WERI-Rb-1 (cell line): ENCODE data around the gene ZDHHC16.

ENCODE experiments used
- DNase-seq: peaks from one replicate; pipeline ENCODE4 v3.0.0-alpha.2; 2020
- H3K27ac ChIP-seq: fragments of 250-450 bp; sonication (Bioruptor Pico); 2 replicates; pipeline ENCODE4 v1.5.1; 2020; ENCODE audit warnings: mild to moderate bottlenecking, moderate library complexity
- H3K27me3 ChIP-seq: fragments of 250-450 bp; sonication (Bioruptor Pico); 2 replicates; pipeline ENCODE4 v1.5.1; 2021; ENCODE audit warnings: mild to moderate bottlenecking, low read depth, moderate library complexity; ENCODE audit not compliant: insufficient read depth, severe bottlenecking
- H3K36me3 ChIP-seq: fragments of 250-450 bp; sonication (Bioruptor Pico); 2 replicates; pipeline ENCODE4 v1.5.1; 2020; ENCODE audit warnings: mild to moderate bottlenecking, moderate library complexity
- H3K4me3 ChIP-seq: 2 replicates; pipeline ENCODE4 v1.5.1; 2011; ENCODE audit warnings: low read depth, mild to moderate bottlenecking, control low read depth, low read length
- H3K9me3 ChIP-seq: fragments of 250-450 bp; sonication (Bioruptor Pico); 2 replicates; pipeline ENCODE4 v1.5.1; 2021; ENCODE audit warnings: mild to moderate bottlenecking, moderate library complexity; ENCODE audit not compliant: severe bottlenecking
- TF ChIP-seq, protein P1 (sequence below): IDR thresholded peaks from 2 replicates; pipeline ENCODE4 v1.5.1; 2011; ENCODE audit warnings: low read depth, mild to moderate bottlenecking, control low read depth, inconsistent platforms, low read length

The ZDHHC16 gene

DNA sequence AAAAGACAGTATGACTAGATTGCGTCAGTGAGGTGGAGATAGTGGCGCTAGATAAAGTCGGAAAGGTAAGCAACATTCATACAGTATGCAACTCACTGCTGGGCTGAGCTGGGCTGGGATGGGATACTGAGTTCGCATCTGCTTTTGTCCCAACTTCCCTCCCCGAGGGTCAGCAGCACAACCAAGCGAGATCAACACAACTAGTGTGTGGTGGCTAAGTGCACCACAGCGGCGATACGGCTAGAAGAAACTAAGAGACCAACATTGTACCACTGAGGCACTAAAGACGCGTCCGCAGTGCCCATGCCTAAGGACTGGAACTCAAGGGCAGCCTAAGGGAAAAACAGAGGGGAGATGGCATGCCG lies 636 bp upstream of the ZDHHC16 start:
- H3K27me3 ChIP-seq: no peaks in the 10 kb centered on the region
- DNase-seq: no peak
- peak overlapping the region; percentile 60 for H3K4me3 ChIP-seq
- TF ChIP-seq, protein P1, sequence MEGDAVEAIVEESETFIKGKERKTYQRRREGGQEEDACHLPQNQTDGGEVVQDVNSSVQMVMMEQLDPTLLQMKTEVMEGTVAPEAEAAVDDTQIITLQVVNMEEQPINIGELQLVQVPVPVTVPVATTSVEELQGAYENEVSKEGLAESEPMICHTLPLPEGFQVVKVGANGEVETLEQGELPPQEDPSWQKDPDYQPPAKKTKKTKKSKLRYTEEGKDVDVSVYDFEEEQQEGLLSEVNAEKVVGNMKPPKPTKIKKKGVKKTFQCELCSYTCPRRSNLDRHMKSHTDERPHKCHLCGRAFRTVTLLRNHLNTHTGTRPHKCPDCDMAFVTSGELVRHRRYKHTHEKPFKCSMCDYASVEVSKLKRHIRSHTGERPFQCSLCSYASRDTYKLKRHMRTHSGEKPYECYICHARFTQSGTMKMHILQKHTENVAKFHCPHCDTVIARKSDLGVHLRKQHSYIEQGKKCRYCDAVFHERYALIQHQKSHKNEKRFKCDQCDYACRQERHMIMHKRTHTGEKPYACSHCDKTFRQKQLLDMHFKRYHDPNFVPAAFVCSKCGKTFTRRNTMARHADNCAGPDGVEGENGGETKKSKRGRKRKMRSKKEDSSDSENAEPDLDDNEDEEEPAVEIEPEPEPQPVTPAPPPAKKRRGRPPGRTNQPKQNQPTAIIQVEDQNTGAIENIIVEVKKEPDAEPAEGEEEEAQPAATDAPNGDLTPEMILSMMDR: no peak
- peak overlapping the region; percentile 83 for H3K27ac ChIP-seq
- no peaks in the 10 kb centered on the region for H3K9me3 ChIP-seq
- H3K36me3 ChIP-seq: peaks cover 36% of the 10 kb centered on the region

DNA sequence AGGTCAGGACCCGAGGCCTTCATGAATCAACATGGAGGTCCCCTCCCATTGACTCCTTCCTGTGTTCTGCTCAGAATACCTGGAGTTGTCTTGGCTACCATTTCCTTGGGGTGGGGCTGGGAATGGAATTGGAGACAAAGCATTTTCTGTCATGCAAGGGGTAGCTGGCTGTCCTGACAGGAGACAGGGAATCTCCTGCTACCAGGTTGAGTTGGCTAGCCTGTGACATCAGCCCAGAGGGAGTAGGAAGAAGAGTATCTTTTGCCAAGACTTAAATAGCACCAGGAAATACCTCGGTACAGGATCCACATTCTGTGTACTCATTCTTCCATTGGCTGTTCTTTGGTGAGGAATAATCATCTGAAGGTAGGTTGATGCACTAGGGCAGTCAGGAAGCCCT lies 4.9 kb downstream of the ZDHHC16 start:
- H3K27me3 ChIP-seq: no peaks in the 10 kb centered on the region
- no peak for DNase-seq
- no peak overlapping the region for H3K27ac ChIP-seq
- TF ChIP-seq, protein P1: no peak
- no peaks in the 10 kb centered on the region for H3K9me3 ChIP-seq
- no peak overlapping the region for H3K4me3 ChIP-seq
- peaks cover 61% of the 10 kb centered on the region for H3K36me3 ChIP-seq

- Histone ChIP-seq H3K4me3 (no peak overlapping the region), H3K27ac (no peak overlapping the region), H3K27me3 (no peaks in the 10 kb centered on the region), H3K9me3 (no peaks in the 10 kb centered on the region), H3K36me3 (peaks cover 65% of the 10 kb centered on the region)
- DNase-seq: no peak
- TF ChIP-seq, protein P1: no peak
These were observed 5.6 kb downstream of the ZDHHC16 start for GRCh38 chr10:97451605-97452004.

DNA sequence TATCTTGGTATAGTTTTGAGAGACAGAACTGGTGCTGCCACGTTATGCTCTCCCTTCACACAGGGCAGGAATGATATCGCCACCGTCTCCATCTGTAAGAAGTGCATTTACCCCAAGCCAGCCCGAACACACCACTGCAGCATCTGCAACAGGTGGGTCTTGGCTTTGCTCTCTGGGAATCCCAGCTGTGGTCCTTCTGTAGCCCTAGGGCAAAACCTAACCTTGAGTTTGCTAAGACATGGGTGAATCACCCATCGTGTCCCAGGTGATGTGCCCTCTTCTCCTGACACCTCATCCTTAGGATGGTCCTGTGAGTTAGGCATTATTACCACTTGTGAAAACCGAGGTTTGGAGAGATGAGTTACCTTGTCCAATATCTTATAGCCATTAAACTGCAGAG lies 6.4 kb downstream of the ZDHHC16 start:
- no peak for DNase-seq
- H3K27me3 ChIP-seq: no peaks in the 10 kb centered on the region
- H3K4me3 ChIP-seq: no peak overlapping the region
- TF ChIP-seq, protein P1: no peak
- peaks cover 73% of the 10 kb centered on the region for H3K36me3 ChIP-seq
- H3K9me3 ChIP-seq: no peaks in the 10 kb centered on the region
- no peak overlapping the region for H3K27ac ChIP-seq

DNA sequence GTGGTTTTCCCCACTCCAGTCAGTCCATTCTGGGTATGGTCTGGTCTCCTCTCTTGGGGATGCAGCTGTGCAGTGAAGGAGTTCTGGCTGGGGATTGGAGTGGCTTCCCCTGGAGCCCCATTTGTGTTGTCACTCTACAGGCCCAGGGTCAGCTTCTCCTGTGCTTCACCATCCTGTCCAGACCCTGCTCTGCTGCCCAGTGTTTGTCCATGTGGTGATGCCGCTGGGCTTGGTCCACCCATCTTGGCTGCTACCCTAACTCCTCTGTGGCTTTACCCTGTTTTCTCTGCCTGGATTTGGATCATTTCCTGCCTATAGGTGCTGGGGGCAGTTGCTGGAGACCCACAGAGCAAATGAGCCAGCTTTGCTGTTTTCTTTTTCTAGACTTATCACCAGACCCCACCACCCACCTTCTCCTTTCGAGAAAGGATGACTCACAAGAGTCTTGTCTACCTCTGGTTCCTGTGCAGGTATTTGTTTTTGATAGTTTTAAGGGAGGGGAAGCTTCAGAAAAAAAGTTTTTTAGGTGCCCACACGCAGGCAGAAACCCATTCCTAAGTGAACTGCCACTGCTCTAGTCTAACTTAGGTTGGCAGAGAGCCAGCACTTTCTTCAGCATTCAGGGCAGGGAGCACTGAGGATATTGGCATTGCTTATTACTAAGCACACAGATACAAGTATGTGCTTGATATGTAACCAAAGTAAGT lies 8.5 kb downstream of the ZDHHC16 start:
- Histone ChIP-seq H3K27me3 (no peaks in the 10 kb centered on the region), H3K36me3 (peaks cover 86% of the 10 kb centered on the region), H3K9me3 (no peaks in the 10 kb centered on the region), H3K27ac (no peak overlapping the region), H3K4me3 (no peak overlapping the region)
- DNase-seq: no peak
- TF ChIP-seq, protein P1: no peak
